ENCODE results near the gene TUBA1B. TPM values are rescaled to one million over a fixed set of nuclear protein-coding genes. Genes with fewer than 3 reads are reported as not detected.
A peak's percentile ranks its signal among the peaks of the same experiment; 100 is the strongest.
"Not testable (repeated sequence)": the region's sequence is repeated elsewhere in the genome, so short reads cannot be mapped to it uniquely, and the experiment has no call there.

TUBA1B gene
- total RNA-seq, 4 donors from 2014 or later: 124 to 1,632 (median 402) TPM

- no peak for DNase-seq
- Histone ChIP-seq H3K27me3 (no peaks in the 10 kb centered on the region), H3K36me3 (peaks cover 0 to 27% of the 10 kb centered on the region in 2 donors), H3K4me3 (peak overlapping the region; percentile 82 to 100 (median 96)), H3K4me1 (peaks cover 25 to 30% of the 10 kb centered on the region in 2 donors), H3K9me3 (no peaks in the 10 kb centered on the region), H3K27ac (peak overlapping the region; percentile 99 to 100 (median 100))
- TF ChIP-seq CTCF (IDR thresholded peaks at IDR 0.05 in 4 of 5, conservative IDR thresholded peaks at IDR 0.05 in 1 of 5): no peak
- no peak for TF ChIP-seq POLR2A (IDR thresholded peaks at IDR 0.05)
- intact Hi-C loops (cut with DNase I; ENCODE audit: low total_unique reads) (loop anchor here (1.0 to 2.0 kb wide), 4 partner anchors 19 to 69 kb away; partner anchors contain the start of genes KMT2D, LMBR1L and RHEBL1), in situ Hi-C loops (cut with MboI; ENCODE audit: low sequenced_read_pairs in 4 of 4) (loop anchor here in 1 of 4 donors (10.0 kb wide), 1 partner anchor 55 kb away; no protein-coding TSS in a partner anchor)
- no peak for ATAC-seq
Observed at GRCh38 chr12:49129332-49130150, 1.7 kb downstream of the TUBA1B start.

- ATAC-seq; H3K9me3 ChIP-seq; H3K27ac ChIP-seq; DNase-seq; H3K4me3 ChIP-seq; intact Hi-C loops (cut with DNase I; ENCODE audit: low total_unique reads); H3K27me3 ChIP-seq: not testable (repeated sequence)
- peaks cover 21 to 23% of the 10 kb centered on the region in 2 donors for H3K4me1 ChIP-seq
- in situ Hi-C loops (cut with MboI; ENCODE audit: low sequenced_read_pairs in 4 of 4): loop anchor here in 1 of 4 donors (10.0 kb wide), 1 partner anchor 53 kb away; no protein-coding TSS in a partner anchor
- peaks cover 0 to 27% of the 10 kb centered on the region in 2 donors for H3K36me3 ChIP-seq
Observed at GRCh38 chr12:49127971-49128370, 3.2 kb downstream of the TUBA1B start.

- peaks cover 0 to 27% of the 10 kb centered on the region in 2 donors for H3K36me3 ChIP-seq
- in situ Hi-C loops (cut with MboI; ENCODE audit: low sequenced_read_pairs in 4 of 4) (loop anchor here in 1 of 4 donors (10.0 kb wide), 1 partner anchor 52 kb away; no protein-coding TSS in a partner anchor), intact Hi-C loops (cut with DNase I; ENCODE audit: low total_unique reads) (no loop called here)
- no peak overlapping the region for H3K27ac ChIP-seq
- no peak overlapping the region for H3K4me3 ChIP-seq
- H3K27me3 ChIP-seq: no peaks in the 10 kb centered on the region
- no peaks in the 10 kb centered on the region for H3K9me3 ChIP-seq
- H3K4me1 ChIP-seq: peaks cover 17 to 18% of the 10 kb centered on the region in 2 donors
- ATAC-seq: no peak
- DNase-seq: no peak
- no peak for TF ChIP-seq POLR2A (IDR thresholded peaks at IDR 0.05)
- TF ChIP-seq CTCF (IDR thresholded peaks at IDR 0.05 in 4 of 5, conservative IDR thresholded peaks at IDR 0.05 in 1 of 5): no peak
Observed at GRCh38 chr12:49126852-49127763, 4.1 kb downstream of the TUBA1B start.

GRCh38 chr12:49121047-49121696, 10.0 kb downstream of the TUBA1B start:
- ATAC-seq: peak; percentile 88 to 94
- Histone ChIP-seq H3K4me3 (no peak overlapping the region), H3K27me3 (no peaks in the 10 kb centered on the region), H3K36me3 (no peaks in the 10 kb centered on the region), H3K27ac (no peak overlapping the region), H3K4me1 (no peaks in the 10 kb centered on the region), H3K9me3 (no peaks in the 10 kb centered on the region)
- peak; percentile 31 to 45 for DNase-seq
- TF ChIP-seq CTCF (IDR thresholded peaks at IDR 0.05 in 4 of 5, conservative IDR thresholded peaks at IDR 0.05 in 1 of 5) (peak; percentile 44 to 67 (median 62)), POLR2A (IDR thresholded peaks at IDR 0.05) (no peak)
- in situ Hi-C loops (cut with MboI; ENCODE audit: low sequenced_read_pairs in 4 of 4) (loop anchor here in 3 of 4 donors (5.0 to 10.0 kb wide), 2 partner anchors 34 to 46 kb away; no protein-coding TSS in a partner anchor), intact Hi-C loops (cut with DNase I; ENCODE audit: low total_unique reads) (loop anchor here (1.0 kb wide), 1 partner anchor 33 kb away; no protein-coding TSS in a partner anchor)

Measured in gastrocnemius medialis (tissue), 4 donors.